ENCODE data around the gene E2F7.

E2F7 gene

DNA sequence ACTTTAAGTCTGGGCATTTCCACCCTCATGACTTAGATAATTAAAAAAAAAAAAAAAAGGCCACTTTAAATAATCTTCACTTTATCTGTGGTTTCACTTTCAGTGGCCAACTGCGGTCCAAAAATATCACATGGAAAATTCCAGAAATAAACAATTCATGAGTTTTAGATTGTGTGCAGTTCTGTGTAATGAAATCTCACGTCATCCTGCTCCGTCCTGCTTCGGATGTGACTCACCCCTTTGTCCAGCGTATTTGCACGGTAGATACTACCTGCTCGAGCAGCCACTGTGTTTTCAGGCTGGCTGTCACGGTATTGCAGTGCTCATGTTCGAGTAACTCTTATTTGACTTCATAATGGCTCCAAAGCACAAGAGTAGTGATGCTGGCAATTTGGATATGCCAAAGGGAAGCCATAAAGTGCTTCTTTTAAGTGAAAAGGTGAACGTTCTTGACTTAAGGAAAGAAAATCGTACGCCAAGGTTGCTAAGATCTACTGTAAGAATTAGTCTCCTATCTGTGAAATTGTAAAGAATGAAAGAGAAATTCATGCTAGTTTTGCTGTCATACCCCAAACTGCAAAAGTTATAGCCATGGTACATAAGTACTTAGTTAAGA, 2.4 kb downstream of the E2F7 start:
- no peak for DNase-seq

GRCh38 chr12:77062396-77062795, 3.0 kb downstream of the E2F7 start:
- no peak for DNase-seq

DNA sequence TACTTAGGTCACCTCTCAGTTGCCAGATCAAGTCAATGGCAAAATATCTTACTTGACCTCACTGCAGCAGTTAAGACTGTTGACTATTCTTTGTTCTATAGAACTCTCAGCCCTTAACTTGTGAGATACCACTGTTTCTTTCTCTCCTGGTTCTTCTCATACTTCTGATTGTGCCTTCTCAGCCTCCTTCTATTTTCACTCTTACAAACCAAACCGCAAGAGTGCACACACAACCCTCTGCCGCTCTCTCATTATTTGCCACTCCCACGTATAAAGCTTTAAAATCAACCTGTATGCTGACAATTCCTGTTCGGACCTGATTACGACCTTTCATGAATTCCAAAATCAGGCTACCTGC, 4.5 kb downstream of the E2F7 start:
- no peak for DNase-seq

DNA sequence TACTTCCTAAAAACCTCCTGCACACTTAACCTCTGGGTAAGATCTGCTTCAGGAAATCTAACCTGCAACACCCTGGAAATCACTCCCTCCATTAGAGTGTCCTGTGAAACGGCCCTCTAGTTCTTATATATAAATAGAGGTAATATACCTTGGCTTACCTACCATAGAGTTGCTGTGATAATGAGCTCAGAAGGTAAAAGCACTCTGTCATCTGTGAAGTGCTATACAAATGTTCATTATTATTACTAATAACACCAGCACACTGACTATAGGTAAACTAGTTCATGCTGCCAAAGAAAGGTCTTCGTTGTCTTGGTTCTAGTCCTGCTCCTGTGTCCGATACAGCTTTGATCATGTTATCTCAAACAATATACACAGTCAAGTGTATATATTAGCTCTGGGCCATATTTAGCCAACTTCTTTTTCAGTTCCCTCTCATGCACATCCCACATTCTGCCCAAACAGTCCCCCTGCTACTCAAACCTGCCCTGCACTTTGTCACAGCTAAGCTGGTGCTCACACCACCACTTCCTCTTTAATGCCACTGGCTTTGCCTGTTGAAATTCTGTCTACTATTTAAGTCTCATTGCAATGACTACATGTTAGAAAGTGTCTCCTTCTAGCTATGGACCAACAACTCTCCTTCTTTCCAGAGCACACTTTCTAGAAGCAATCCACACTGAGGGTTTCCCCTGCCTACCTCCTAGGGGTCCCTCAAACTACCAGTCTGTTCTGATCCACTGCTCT, 5.1 kb downstream of the E2F7 start:
- DNase-seq: no peak

GRCh38 chr12:77058740-77059139, 6.6 kb downstream of the E2F7 start:
- no peak for DNase-seq

DNA sequence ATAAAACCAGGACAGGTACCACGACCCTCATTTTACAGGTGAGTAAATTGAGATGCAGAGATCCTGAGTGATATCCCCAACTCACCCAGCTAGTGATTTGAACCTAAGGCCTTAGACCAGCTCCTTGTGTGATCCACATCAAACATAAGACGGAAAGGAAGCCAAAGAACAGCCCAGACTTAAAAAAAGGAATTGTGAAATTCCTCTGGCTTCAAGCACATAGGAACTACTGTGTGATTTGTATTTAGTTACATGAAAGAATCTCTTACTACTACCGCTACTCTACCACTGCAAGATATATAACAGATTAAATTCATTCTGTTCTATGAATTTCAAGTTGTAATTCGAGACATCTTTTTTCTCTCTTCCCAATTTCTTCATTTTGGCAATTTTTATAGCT, 10.5 kb downstream of the E2F7 start:
- DNase-seq: no peak

GRCh38 chr12:77053259-77053658, 12.1 kb downstream of the E2F7 start:
- DNase-seq: no peak

GRCh38 chr12:77049767-77050353, 15.5 kb downstream of the E2F7 start:
- peak; percentile 76 for DNase-seq

DNA sequence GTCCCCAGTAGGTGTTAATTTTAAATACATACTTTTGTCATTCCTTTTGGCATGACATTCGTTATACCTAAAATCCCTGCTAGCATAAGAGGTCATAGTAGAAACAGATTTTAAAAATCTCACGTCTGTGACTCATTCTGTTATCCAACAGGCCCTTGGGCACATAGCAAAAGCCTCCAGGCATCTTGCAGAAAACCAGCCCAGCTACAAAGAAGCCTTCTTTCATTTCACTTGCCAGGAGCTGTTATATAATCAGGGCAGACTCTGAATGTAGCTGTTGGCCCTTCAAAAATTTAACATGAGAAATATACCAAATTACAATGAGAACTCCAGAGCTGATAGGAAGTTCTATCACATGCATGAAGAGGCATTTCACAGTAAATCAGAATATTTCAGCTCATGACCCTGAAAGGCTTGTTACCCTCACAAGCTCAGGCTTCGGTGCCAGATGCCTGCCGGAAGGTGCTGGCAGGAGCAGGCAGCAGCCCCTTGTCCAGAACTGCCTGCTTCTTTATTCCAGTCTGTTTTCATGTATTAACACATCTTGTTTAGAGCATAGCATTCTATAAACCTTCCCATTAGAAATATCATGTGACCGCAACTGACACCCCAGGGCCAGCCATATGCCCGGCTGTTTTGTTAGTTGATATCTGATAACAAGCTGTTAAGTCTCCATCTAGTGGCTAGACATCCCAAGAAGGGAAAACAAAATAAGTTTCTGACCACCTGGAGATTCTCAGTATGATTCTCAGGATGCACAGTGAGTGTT, 17.8 kb downstream of the E2F7 start:
- DNase-seq: no peak

- no peak for DNase-seq
Measured at GRCh38 chr12:77046468-77046867, 18.9 kb downstream of the E2F7 start.

- DNase-seq: no peak
Measured at GRCh38 chr12:77045183-77045582, 20.2 kb downstream of the E2F7 start.

DNA sequence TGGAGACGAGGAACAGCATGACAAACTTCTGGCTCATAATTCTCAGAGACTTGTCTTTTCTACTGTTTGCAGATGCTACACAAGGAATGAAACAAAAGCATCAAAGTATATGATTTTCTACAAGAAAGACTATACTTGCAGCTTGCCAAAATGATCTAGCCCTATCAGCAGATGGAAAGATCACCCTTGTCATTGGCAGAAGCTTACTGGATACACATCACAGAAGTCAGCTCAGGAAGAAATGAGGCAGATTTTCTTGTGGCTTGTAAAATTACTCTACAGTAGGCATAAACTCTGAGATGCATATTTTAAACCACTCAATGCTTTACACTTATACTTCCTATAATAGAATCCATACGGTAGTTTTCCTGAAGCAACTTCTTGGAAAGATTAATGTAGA, 20.6 kb downstream of the E2F7 start:
- DNase-seq: no peak

DNA sequence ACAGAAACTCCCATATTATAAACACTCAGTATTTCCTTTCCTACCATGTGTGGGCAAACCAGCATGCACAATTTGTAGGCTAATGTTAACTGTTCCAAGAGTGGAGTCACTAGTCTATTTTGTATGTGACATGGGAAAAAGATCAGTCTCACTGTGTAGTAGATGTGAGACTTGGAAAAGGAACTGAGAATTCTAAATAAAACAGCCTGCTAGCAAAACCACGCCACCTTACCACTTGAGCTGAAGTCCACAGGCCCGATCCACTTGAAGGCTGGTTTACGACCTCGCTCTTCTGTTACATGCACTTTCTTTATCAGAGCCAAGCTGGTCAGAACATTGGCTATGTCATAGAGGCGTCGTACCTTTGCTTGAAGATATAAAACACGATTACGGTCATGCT, 22.5 kb downstream of the E2F7 start:
- DNase-seq: no peak

GRCh38 chr12:77040231-77040630, 25.1 kb downstream of the E2F7 start:
- DNase-seq: no peak

DNA sequence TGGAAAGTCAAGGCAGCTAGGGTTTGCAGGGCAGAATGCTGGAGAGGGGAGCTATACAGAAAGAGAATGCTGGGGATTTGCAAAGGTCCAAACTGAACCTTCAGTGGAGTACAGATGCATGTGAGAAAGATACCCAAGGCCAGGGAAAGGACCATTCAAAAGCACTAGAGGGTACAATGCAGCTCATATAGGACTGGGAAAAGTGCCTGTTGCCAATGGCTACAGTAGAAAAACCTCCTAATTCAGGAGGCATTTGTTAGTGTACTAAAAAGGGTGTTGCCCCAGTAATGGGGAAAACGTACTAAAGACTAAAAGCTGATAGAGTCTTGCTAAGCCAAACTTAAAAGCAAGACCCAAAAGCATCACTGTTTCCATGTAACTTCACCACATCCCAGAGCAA, 30.1 kb downstream of the E2F7 start:
- DNase-seq: no peak

- DNase-seq: no peak
Measured at GRCh38 chr12:77033658-77034536, 31.5 kb downstream of the E2F7 start.

- no peak for DNase-seq
Measured at GRCh38 chr12:77032406-77032805, 33.0 kb downstream of the E2F7 start.

DNA sequence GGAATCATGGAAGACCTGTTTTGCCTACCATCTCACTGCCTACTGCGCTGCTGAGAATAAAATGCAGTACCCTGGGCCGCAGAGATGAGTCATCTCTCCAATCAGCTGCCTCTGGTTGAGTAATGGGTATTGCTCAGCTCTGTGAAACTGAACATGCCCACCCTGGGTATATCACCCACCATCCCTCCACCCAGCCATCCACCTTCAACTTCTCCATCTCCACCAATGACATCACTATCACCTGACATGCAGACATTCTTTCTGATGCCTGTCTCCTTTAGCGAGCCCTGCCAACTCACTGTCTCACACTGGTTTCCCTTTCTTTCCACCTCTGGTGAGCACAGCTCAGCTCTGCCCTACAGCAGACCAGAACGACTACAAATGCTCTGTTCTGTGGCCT, 33.6 kb downstream of the E2F7 start:
- no peak for DNase-seq

- no peak for DNase-seq
Measured at GRCh38 chr12:77025782-77026314, 39.5 kb downstream of the E2F7 start.

GRCh38 chr12:77023501-77023900, 41.9 kb downstream of the E2F7 start:
- no peak for DNase-seq

DNA sequence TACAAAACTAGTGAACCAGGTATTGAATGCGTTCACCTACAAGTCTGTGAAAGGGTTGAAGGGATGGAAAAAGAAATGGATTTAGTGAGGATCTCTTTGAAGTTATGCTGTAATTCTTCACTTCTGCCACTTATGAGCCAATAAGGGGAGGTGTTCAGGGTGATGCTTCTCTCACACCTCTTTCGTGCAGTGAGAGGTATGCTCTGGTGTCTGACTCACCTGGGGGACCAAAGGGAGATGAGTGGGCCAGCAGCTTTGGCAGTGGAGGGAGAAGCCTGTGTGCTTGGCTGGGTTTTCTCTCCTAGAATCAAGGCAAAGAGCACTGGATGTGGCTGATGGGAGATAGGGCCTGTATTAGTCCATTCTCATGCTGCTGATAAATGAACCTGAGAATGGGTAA, 45.4 kb downstream of the E2F7 start:
- no peak for DNase-seq

DNA sequence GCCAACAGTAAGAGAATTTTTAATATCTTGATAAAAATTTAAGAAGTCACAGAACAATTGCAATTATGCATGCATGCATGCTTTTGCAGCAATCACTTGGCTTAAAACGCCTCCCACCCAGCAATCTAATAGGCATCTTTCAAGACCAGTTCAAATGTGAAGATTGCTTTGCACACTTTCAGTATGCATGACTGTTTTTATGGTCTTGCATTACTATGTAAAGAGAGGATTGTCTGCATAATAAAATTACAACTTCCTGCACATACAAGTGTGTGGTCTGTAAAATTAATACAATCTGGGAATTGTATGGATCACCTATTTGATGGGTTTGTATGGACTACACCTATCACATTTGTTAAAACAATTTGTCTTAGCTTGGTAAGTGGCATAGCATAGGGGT, 48.8 kb downstream of the E2F7 start:
- no peak for DNase-seq

DNA sequence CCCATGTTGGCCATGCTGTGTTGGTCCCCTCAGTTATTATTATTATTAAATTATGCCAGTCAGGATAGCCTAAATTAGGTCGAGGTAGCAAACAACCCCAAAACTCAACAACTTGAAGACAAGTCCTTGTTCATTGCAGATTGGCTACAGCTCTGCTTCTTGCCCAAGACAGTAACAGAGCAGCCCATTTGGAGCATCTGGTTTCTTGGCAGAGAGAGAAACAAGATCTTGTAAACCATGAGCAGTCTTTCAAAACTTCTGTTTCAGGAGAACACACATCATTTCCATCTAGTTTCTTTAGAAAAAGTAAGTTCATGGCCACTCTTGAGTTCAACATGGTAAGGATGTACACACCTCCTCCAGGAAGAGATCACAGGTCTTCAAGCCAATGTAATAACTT, 52.3 kb downstream of the E2F7 start:
- no peak for DNase-seq

Data from NCI-H1105 treated with DMSO at 0.1 percent for 48 hours (cell line).